ENCODE data around the gene EMD.

DNA sequence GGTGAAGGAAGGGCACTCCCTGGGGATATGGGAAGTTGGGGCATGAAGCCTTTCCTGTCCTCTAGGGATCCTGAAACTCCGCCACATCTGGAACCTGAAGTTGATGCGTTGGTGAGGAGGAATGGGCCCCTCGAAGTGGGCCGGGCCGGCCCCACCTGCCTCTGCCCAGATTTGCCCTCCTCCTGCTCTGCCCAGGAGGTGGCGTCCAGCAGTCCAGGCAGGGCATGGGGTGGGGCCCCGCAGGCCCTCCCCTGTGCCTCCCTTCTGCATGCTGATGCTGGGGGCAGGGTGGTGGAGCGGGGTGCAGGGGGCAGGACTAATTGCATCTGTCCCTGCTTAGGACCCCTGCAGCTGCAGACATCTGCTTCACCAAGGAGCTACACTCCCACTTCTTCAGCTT, 34.0 kb downstream of the EMD start:
- TF ChIP-seq, protein P1, sequence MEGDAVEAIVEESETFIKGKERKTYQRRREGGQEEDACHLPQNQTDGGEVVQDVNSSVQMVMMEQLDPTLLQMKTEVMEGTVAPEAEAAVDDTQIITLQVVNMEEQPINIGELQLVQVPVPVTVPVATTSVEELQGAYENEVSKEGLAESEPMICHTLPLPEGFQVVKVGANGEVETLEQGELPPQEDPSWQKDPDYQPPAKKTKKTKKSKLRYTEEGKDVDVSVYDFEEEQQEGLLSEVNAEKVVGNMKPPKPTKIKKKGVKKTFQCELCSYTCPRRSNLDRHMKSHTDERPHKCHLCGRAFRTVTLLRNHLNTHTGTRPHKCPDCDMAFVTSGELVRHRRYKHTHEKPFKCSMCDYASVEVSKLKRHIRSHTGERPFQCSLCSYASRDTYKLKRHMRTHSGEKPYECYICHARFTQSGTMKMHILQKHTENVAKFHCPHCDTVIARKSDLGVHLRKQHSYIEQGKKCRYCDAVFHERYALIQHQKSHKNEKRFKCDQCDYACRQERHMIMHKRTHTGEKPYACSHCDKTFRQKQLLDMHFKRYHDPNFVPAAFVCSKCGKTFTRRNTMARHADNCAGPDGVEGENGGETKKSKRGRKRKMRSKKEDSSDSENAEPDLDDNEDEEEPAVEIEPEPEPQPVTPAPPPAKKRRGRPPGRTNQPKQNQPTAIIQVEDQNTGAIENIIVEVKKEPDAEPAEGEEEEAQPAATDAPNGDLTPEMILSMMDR (conservative IDR thresholded peaks at IDR 0.05; ENCODE audit: low read depth, low read length): no peak
- TF ChIP-seq EZH2 (IDR thresholded peaks at IDR 0.05; ENCODE audit: borderline replicate concordance, low read depth, low read length, poor library complexity, severe bottlenecking): no peak
